ENCODE results near the gene CEBPE.

Gene CEBPE

DNA sequence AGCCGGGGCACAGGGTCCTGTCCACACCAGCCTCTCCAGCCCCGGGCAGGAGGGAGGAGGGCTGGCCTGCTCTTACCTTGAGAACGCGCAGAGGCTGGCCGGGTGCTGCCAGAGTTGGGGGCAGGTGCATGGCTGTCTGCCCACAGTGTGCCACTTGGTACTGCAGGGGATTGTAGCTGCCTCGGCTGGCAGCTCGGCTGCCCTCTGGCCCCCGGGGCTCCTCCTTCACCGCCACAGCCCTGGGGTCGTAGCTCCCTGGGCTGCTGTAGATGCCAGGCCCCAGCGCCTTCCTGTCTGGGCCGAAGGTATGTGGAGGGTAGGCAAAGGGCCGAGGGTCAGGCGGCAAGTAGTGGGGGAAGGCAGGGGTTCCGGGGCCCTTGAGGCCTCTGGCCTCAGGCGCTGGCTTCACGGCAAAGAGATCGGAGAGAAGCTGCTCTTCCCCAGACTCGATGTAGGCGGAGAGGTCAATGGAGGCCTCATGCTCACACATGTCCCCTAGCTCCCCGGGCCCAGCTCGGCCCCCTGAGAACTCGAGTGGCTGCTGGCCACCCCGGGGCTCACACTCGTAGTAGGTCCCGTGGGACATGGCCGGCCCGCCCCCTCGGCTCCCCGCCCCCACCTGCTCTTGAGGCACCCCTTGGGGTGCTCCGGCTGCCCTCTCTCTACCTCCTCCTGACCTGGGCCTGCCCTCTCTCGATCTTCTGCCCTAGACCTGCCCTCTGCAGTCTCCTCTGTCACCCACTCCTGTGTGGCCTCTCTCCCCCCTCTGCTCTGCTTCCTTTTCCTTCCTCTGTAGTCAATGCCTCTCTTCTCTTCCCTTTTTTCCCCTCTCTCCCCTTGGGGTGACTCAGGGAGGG lies at the start of gene CEBPE:
Gene CEBPE, minus strand, starts transcription at position 750 of the 857 bp plus-strand sequence. Its CDS starts 164 bp downstream, at position 586.
- H3K27ac ChIP-seq (ENCODE audit: low read depth, low read length), result no peak within 1 kb of the TSS
- no peak within 1 kb of the TSS for H3K9ac ChIP-seq (ENCODE audit: low read depth in 1 of 2, low read length in 2 of 2)
- no peaks in the 10 kb centered on the region for H3K36me3 ChIP-seq (ENCODE audit: control insufficient read depth in 1 of 2, insufficient read depth in 2 of 2, low read length in 2 of 2)
- no peaks in the 10 kb centered on the region for H3K9me3 ChIP-seq (ENCODE audit: control insufficient read depth in 1 of 2, low read length in 2 of 2)
- peaks cover 10 to 21% of the 10 kb centered on the region in 2 donors for H3K4me1 ChIP-seq (ENCODE audit: control insufficient read depth in 1 of 2, insufficient read depth in 2 of 2, low read length in 2 of 2)
- no peak within 1 kb of the TSS for H3K4me3 ChIP-seq (ENCODE audit: low read depth in 1 of 2, low read length in 2 of 2)
- peaks cover 4 to 9% of the 10 kb centered on the region in 2 donors for H3K27me3 ChIP-seq (ENCODE audit: control insufficient read depth in 1 of 2, insufficient read depth in 2 of 2, low read length in 2 of 2)

- peaks cover 38 to 59% of the 10 kb centered on the region in 2 donors for H3K4me1 ChIP-seq (ENCODE audit: control insufficient read depth in 1 of 2, insufficient read depth in 2 of 2, low read length in 2 of 2)
- no peak overlapping the region for H3K27ac ChIP-seq (ENCODE audit: low read depth, low read length)
- H3K9ac ChIP-seq (ENCODE audit: low read depth in 1 of 2, low read length in 2 of 2), result no peak overlapping the region
- H3K9me3 ChIP-seq (ENCODE audit: control insufficient read depth in 1 of 2, low read length in 2 of 2), result no peaks in the 10 kb centered on the region
- no peaks in the 10 kb centered on the region for H3K27me3 ChIP-seq (ENCODE audit: control insufficient read depth in 1 of 2, insufficient read depth in 2 of 2, low read length in 2 of 2)
- peaks cover 6 to 16% of the 10 kb centered on the region in 2 donors for H3K36me3 ChIP-seq (ENCODE audit: control insufficient read depth in 1 of 2, insufficient read depth in 2 of 2, low read length in 2 of 2)
- H3K4me3 ChIP-seq (ENCODE audit: low read depth in 1 of 2, low read length in 2 of 2), result peak overlapping the region in 1 of 2 donors; percentile 4
Measured at GRCh38 chr14:23168246-23168645, 49.2 kb upstream of the CEBPE start.

- no peak overlapping the region for H3K27ac ChIP-seq (ENCODE audit: low read depth, low read length)
Measured at GRCh38 chr14:23167116-23167847, 48.2 kb upstream of the CEBPE start.

GRCh38 chr14:23164949-23165348 lies 45.9 kb upstream of the CEBPE start:
- Histone ChIP-seq H3K27ac (ENCODE audit: low read depth, low read length) (no peak overlapping the region), H3K9me3 (ENCODE audit: control insufficient read depth in 1 of 2, low read length in 2 of 2) (no peaks in the 10 kb centered on the region), H3K36me3 (ENCODE audit: control insufficient read depth in 1 of 2, insufficient read depth in 2 of 2, low read length in 2 of 2) (peaks cover 6 to 17% of the 10 kb centered on the region in 2 donors), H3K4me1 (ENCODE audit: control insufficient read depth in 1 of 2, insufficient read depth in 2 of 2, low read length in 2 of 2) (peaks cover 57 to 62% of the 10 kb centered on the region in 2 donors), H3K9ac (ENCODE audit: low read depth in 1 of 2, low read length in 2 of 2) (no peak overlapping the region), H3K4me3 (ENCODE audit: low read depth in 1 of 2, low read length in 2 of 2) (no peak overlapping the region), H3K27me3 (ENCODE audit: control insufficient read depth in 1 of 2, insufficient read depth in 2 of 2, low read length in 2 of 2) (no peaks in the 10 kb centered on the region)

More at GRCh38 chr14:23167116-23167847, 48.2 kb upstream of the CEBPE start:
- Histone ChIP-seq H3K9ac (ENCODE audit: low read depth in 1 of 2, low read length in 2 of 2) (peak overlapping the region in 1 of 2 donors; percentile 28), H3K4me3 (ENCODE audit: low read depth in 1 of 2, low read length in 2 of 2) (no peak overlapping the region), H3K27me3 (ENCODE audit: control insufficient read depth in 1 of 2, insufficient read depth in 2 of 2, low read length in 2 of 2) (no peaks in the 10 kb centered on the region), H3K36me3 (ENCODE audit: control insufficient read depth in 1 of 2, insufficient read depth in 2 of 2, low read length in 2 of 2) (peaks cover 6 to 17% of the 10 kb centered on the region in 2 donors), H3K9me3 (ENCODE audit: control insufficient read depth in 1 of 2, low read length in 2 of 2) (no peaks in the 10 kb centered on the region), H3K4me1 (ENCODE audit: control insufficient read depth in 1 of 2, insufficient read depth in 2 of 2, low read length in 2 of 2) (peaks cover 48 to 65% of the 10 kb centered on the region in 2 donors)

DNA sequence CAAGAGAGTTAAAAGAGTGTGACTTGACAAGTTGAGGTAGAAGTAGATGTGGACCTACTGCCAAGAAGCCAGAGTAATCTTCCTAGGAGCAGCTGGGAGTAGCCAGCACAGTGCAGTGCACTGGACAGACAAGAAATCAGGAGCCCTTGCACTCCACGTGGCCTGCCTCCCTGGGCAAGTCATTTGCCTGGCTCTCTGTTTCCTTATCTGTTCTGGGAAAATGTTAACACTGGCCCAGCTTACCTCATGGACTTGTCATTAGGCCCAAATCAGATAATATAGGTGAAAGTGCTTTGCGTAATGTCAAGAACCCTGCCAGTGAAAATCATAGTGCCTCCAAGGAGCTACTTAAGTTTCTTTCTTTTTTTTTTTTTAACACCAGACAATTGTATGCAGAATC lies 45.2 kb upstream of the CEBPE start:
- no peak overlapping the region for H3K9ac ChIP-seq (ENCODE audit: low read depth in 1 of 2, low read length in 2 of 2)
- H3K4me1 ChIP-seq (ENCODE audit: control insufficient read depth in 1 of 2, insufficient read depth in 2 of 2, low read length in 2 of 2), result peaks cover 54 to 59% of the 10 kb centered on the region in 2 donors
- peak overlapping the region; percentile 17 for H3K27ac ChIP-seq (ENCODE audit: low read depth, low read length)
- no peaks in the 10 kb centered on the region for H3K27me3 ChIP-seq (ENCODE audit: control insufficient read depth in 1 of 2, insufficient read depth in 2 of 2, low read length in 2 of 2)
- H3K9me3 ChIP-seq (ENCODE audit: control insufficient read depth in 1 of 2, low read length in 2 of 2), result no peaks in the 10 kb centered on the region
- H3K36me3 ChIP-seq (ENCODE audit: control insufficient read depth in 1 of 2, insufficient read depth in 2 of 2, low read length in 2 of 2), result peaks cover 6 to 17% of the 10 kb centered on the region in 2 donors
- no peak overlapping the region for H3K4me3 ChIP-seq (ENCODE audit: low read depth in 1 of 2, low read length in 2 of 2)

DNA sequence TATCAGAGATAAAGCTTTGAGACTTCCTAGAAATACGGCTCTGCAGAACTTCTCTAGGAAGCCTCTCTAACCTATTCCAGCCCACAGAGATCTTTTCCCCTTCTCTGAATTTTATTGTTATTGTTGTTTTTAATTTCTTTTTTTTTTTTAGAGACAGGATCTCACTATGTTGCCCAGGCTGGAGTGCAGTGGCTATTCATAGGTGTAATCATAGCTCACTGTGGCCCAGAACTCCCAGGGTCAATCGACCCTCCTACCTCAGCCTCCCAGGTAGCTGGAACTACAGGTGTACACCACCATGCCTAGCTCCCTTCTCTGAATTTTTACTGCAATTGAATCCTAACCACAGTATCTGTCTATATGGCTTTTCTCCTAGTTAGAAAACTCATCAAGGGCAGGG lies 44.8 kb upstream of the CEBPE start:
- Histone ChIP-seq H3K27me3 (ENCODE audit: control insufficient read depth in 1 of 2, insufficient read depth in 2 of 2, low read length in 2 of 2) (no peaks in the 10 kb centered on the region), H3K4me1 (ENCODE audit: control insufficient read depth in 1 of 2, insufficient read depth in 2 of 2, low read length in 2 of 2) (peaks cover 50 to 58% of the 10 kb centered on the region in 2 donors), H3K9me3 (ENCODE audit: control insufficient read depth in 1 of 2, low read length in 2 of 2) (no peaks in the 10 kb centered on the region), H3K36me3 (ENCODE audit: control insufficient read depth in 1 of 2, insufficient read depth in 2 of 2, low read length in 2 of 2) (peaks cover 6 to 17% of the 10 kb centered on the region in 2 donors), H3K9ac (ENCODE audit: low read depth in 1 of 2, low read length in 2 of 2) (no peak overlapping the region), H3K4me3 (ENCODE audit: low read depth in 1 of 2, low read length in 2 of 2) (no peak overlapping the region), H3K27ac (ENCODE audit: low read depth, low read length) (peak overlapping the region; percentile 17)

DNA sequence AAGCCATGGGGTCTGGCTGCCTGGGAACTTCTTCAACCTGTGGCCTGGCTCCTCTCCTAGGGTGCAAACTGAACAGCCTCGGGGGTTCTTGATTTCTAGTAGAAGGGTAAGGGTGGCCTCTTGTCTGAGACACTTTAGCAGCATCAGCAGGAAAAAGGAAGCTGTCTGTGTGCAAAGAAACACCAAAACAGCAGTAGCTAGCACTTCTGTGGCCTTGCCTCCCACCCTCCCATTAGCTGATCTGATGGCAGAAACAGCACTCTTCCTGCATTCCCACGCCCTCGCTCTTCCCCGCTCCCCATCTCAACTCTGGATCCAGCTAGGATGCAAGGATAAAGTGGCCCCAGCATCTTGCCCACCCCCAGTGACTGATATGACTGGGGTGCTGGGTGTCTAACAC lies 43.7 kb upstream of the CEBPE start:
- Histone ChIP-seq H3K27ac (ENCODE audit: low read depth, low read length) (no peak overlapping the region), H3K9ac (ENCODE audit: low read depth in 1 of 2, low read length in 2 of 2) (no peak overlapping the region), H3K27me3 (ENCODE audit: control insufficient read depth in 1 of 2, insufficient read depth in 2 of 2, low read length in 2 of 2) (no peaks in the 10 kb centered on the region), H3K36me3 (ENCODE audit: control insufficient read depth in 1 of 2, insufficient read depth in 2 of 2, low read length in 2 of 2) (peaks cover 6 to 22% of the 10 kb centered on the region in 2 donors), H3K4me1 (ENCODE audit: control insufficient read depth in 1 of 2, insufficient read depth in 2 of 2, low read length in 2 of 2) (peaks cover 42 to 47% of the 10 kb centered on the region in 2 donors), H3K4me3 (ENCODE audit: low read depth in 1 of 2, low read length in 2 of 2) (no peak overlapping the region), H3K9me3 (ENCODE audit: control insufficient read depth in 1 of 2, low read length in 2 of 2) (no peaks in the 10 kb centered on the region)

- Histone ChIP-seq H3K4me3 (ENCODE audit: low read depth in 1 of 2, low read length in 2 of 2) (no peak overlapping the region), H3K9me3 (ENCODE audit: control insufficient read depth in 1 of 2, low read length in 2 of 2) (no peaks in the 10 kb centered on the region), H3K9ac (ENCODE audit: low read depth in 1 of 2, low read length in 2 of 2) (no peak overlapping the region), H3K36me3 (ENCODE audit: control insufficient read depth in 1 of 2, insufficient read depth in 2 of 2, low read length in 2 of 2) (peaks cover 6 to 24% of the 10 kb centered on the region in 2 donors), H3K4me1 (ENCODE audit: control insufficient read depth in 1 of 2, insufficient read depth in 2 of 2, low read length in 2 of 2) (peaks cover 34 to 39% of the 10 kb centered on the region in 2 donors), H3K27me3 (ENCODE audit: control insufficient read depth in 1 of 2, insufficient read depth in 2 of 2, low read length in 2 of 2) (no peaks in the 10 kb centered on the region), H3K27ac (ENCODE audit: low read depth, low read length) (no peak overlapping the region)
Measured at GRCh38 chr14:23162005-23162404, 43.0 kb upstream of the CEBPE start.

- Histone ChIP-seq H3K4me3 (ENCODE audit: low read depth in 1 of 2, low read length in 2 of 2) (no peak overlapping the region), H3K27ac (ENCODE audit: low read depth, low read length) (peak overlapping the region; percentile 41), H3K9me3 (ENCODE audit: control insufficient read depth in 1 of 2, low read length in 2 of 2) (no peaks in the 10 kb centered on the region), H3K9ac (ENCODE audit: low read depth in 1 of 2, low read length in 2 of 2) (no peak overlapping the region), H3K27me3 (ENCODE audit: control insufficient read depth in 1 of 2, insufficient read depth in 2 of 2, low read length in 2 of 2) (no peaks in the 10 kb centered on the region), H3K36me3 (ENCODE audit: control insufficient read depth in 1 of 2, insufficient read depth in 2 of 2, low read length in 2 of 2) (peaks cover 6 to 21% of the 10 kb centered on the region in 2 donors), H3K4me1 (ENCODE audit: control insufficient read depth in 1 of 2, insufficient read depth in 2 of 2, low read length in 2 of 2) (peaks cover 30 to 31% of the 10 kb centered on the region in 2 donors)
Measured at GRCh38 chr14:23160924-23161522, 42.0 kb upstream of the CEBPE start.

Measured in duodenal mucosa (tissue), 2 donors.